Fibroblast of peridontal ligament (primary cell): ENCODE measurements around the gene SPSB4.

Experiments used
- DNase-seq: peaks from one replicate; pipeline ENCODE4 v3.0.0-alpha.2; 2010; ENCODE audit errors: extremely low read depth

SPSB4 gene

DNA sequence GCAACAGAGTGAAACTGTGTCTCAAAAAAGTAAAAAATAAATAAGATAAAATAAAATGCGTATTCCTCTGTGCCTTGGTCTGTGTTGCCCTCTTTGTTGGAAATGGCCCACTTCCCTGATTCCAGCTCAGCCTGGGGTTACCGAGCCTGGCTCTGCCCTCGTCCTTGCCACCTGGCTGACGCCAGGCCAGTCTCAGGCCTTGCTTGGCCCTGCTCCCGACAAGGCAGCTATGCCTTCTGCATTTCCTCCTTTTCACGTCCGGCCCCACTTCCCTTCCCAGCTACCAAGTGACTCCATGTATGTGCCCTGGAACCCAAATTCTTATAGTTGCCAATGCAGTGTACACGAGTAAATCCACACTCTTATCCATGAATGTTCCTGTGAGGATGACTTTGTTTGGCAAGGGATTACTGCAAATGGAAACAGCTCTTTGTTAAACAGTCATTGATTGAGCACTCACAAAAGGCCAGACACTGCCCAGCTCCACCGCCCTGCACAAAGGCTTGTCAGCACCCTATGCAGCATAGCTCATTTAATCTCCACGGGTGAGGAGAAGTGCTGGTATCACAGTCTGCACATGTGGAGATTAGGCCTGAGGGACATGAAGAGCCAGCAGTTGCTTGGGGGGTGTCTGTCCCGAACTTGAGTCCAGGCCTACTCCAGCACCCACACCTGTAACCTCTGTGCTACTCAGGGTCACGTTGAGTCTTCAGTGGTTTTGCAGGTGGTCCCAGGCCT lies 25.1 kb downstream of the SPSB4 start:
- no peak for DNase-seq

DNA sequence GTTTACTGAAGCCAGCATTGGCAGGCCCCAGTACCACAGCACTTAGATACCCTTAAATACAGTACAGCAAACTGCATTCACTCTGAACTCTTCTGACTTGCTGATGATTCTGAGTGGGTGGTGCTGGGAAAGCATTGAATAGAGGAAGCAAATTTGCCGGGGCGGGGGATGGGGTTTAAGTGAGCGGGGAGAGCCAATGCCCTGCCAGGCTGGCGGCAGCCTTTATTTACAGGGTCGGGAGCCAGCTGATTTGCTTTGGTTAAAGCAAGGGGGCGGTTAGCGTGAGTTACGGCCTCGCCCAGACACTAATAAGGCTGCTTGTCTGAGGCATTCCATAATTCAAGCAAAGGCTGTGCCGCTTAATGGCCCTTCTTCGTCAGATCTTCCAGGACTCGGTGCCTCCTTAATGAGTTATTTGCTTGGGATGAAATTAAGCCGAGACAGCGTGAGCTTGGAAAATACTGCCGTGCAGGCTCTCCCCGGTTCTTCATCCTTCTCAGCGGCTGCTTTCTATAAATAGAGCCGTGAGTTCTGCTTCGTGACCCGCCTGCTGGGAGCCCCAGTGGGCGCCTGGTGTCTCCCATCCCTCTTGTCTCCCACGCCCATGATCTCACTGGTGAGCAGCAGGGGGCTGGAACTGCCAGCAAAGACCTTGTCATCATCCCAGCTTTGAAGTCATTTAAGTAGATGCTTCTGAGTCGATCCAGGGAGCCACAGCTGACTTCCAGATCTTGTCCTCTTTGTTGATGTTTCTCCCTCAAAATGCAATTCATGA lies 25.8 kb downstream of the SPSB4 start:
- DNase-seq, result peak; percentile 21

DNA sequence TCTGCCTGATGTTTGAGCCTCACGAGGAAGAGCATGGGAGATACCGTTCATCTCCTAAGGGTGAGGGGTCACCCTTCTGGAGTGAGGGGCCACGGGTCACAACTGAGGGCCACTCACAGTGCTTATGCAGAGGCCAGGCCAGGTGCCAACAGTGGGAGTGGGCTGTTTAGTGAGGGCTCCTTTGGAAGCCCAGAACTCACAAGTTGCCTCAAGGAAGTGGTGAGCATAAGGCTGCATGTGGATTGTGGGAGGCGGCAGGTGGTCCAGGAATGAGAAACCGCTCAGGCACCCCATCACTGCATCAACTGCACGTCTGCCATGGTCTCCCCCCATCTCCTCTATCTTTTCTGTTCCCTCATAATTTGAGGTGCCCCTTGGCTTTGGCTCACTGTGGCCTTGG lies 26.5 kb downstream of the SPSB4 start:
- DNase-seq, result no peak

DNA sequence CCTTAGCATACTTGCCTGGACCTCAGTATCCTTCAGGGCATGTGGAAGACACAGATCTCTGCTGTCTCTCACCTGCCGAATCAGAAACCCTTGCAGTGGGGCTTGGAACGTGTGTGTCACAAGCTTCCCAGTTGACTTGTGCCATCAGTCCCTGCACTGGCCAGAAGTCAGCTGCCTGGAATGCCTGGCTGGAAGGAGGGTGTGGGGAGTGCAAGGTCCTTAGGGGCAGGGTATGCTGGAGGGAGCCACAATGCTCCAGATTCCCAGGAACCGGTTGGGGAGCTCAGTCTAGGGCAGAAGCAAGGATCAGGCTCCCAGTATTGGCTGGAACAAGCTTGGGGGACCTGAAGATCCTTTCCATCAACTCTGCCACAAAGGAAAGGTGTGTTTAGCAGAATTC lies 27.1 kb downstream of the SPSB4 start:
- no peak for DNase-seq

DNA sequence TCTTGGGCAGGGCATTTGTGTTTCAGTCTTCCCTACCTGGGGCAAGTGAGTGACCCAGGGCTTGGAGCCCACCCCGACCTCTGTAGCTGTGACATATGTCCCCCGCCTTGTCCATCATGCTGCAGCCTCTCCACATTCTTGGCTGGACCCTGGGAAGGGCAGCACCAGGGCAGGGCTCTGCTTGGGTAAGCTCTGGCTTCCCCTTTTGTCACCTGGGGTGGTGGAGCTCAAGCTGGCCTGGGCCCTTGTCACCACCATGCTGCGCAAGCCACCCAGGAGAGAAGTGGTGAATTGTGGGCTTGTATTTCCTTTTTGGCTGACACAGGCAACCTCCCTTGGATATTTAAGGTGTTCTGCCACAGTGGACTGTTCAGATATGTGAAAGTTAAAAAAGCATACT lies 29.3 kb downstream of the SPSB4 start:
- DNase-seq, result no peak

DNA sequence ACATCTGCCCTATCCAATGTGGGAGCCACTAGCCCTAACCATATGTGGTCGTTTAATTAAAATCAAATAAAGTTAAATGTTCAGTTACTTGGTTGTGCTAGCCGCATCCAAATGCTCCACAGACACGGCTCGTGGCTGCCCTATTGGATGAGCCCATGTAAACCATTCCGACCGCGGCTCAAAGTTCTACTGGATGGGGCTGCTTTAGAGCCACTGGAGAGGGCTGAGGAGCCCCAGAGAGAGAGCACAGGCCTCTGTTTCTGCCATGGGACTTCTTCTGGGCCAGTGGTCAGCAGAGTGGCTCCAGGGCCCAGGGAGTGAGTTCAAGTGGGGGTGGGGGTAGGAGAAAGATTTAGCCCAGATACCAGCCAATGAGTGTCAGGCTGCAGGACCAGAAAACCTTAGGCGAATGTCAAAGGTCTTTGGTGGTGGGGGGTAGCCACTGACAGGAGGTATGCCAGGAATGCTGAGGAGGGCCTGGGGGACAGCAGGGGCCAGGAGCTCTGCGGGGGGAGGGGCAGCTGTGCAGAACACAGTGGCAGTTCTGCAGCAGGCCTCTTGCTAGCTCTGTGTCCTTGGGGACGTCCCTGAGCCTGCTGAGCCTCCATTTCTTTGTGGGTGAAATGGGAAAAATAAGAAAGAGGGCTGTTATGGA lies 30.1 kb downstream of the SPSB4 start:
- DNase-seq, result no peak

DNA sequence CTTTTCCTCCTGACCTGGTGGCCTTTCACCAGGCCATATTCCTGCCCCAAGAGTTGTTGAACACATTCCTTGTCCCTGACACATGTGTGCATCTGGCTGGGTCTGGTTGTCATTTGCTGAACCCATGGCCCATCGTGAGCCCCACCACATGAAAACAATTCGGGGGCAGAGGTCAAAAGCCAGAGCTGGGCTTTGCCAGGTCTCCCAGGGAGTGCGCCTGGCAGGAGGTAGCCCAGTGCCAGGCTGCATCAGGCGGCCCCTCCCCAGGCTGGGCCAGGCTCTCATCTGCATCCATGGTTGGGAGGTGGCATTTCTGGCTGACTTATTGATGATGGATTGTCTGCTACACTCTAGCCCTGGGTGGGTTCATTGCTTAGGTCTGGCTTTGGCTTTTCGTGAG lies 30.9 kb downstream of the SPSB4 start:
- DNase-seq, result no peak

DNA sequence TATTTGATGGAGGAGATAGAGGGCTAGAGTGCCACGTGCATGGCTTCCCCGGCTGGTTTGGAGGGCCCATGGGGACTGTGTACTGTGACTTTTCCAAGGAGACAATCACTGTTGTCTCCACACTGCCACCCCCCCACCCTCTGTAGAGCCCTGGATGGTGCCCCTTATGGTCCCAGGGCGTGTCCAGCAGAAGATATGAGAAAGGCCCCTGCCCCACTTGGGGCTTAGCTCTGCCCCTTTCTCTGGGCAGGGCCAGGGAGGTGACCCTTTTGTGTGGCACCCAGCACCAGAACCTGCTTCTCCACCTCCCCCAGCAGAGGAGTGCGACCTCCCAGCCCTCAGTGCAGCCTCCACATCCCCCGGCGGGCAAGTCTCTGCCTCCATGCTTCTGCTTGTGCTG lies 32.1 kb downstream of the SPSB4 start:
- DNase-seq, result no peak

DNA sequence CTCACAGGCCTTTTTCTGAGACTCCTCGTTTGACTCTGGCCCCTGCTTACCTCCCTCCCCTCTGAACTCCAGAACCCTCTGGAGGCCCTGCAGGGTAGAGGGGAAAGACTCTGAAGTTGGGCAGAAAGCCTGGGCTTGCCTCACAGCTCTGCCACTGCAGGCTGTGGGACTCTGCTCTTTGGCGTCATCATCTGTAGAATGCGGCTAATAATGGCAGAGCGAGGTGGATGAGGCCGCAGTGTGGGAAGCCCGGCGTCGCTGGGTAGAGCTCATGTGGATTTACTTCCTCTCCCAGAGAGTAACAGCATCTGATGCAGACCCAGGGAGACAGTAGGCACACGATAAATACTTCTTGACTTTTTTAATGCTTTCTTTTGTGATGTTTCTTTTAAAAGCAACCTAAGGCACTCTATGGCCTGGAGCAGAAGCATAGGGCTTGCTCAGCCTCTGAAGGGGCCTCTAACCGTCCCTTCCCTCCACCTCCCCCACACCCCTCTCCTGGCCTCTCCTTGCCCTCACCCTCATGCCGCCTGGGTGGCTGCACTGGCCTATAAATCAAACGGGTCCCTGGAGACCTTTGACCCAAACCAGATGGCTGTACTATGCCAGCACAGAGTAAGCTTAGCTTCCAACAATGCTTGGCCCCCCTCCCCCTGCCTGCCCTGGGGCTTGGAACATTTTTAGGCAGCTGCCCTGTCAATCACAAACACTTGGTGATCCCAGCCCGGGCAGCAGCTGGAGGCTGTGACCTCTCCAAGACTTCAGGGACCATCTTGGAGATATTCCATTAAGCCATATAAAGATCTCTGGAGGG lies 32.9 kb downstream of the SPSB4 start:
- DNase-seq, result no peak

DNA sequence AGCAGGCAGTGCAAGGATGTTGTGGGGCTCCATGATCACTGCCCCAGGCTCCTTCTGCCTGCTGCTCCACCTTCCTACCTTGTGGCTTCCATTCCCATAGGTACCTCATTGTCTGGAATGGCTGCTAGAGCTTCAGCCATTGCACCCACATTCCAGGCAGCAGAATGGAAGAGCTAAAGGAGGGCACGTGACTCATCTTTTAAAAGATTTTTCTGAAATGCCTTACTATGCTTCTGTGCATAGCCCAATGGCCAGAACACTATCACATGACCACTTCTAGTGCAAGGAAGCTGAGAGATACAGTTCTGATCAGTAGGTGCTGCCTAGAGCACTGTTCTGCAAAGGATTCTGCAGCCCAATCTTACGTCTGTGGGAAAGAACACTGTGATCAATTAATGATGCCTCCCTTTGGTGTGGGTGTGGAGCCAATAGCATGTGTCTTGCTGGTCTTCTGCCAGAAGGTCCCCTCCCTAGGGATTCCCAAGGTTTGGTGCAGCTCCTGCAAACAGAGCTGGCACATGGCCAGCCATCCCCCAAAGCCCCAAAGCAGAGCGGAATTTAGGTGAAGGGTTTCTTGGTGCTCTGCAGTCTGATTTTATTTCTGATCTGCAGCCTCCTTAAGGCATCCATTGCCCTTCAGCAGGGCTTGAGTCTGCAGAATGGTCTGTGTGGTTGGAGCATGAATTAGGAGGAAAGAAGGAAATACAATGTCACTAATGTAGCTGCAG lies 34.4 kb downstream of the SPSB4 start:
- DNase-seq, result no peak

DNA sequence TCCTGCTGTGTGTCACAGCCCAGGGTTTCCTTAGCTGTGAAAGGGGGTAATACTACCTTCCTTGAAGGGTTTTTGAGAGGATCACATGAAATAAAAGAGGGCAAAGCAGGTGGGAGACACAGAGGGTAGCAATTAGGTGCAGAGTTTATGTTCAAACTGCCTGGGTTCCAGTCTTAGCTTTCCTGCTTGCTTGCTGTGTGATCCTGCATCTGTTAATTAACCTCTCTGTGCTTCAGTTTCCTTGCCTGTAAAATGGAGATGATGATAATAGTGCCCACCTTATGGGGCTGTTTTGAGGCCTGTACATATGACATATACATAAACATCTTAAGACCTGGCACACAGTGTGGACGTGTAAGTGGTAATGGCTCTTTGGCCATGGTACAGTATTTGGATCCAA lies 35.0 kb downstream of the SPSB4 start:
- no peak for DNase-seq

DNA sequence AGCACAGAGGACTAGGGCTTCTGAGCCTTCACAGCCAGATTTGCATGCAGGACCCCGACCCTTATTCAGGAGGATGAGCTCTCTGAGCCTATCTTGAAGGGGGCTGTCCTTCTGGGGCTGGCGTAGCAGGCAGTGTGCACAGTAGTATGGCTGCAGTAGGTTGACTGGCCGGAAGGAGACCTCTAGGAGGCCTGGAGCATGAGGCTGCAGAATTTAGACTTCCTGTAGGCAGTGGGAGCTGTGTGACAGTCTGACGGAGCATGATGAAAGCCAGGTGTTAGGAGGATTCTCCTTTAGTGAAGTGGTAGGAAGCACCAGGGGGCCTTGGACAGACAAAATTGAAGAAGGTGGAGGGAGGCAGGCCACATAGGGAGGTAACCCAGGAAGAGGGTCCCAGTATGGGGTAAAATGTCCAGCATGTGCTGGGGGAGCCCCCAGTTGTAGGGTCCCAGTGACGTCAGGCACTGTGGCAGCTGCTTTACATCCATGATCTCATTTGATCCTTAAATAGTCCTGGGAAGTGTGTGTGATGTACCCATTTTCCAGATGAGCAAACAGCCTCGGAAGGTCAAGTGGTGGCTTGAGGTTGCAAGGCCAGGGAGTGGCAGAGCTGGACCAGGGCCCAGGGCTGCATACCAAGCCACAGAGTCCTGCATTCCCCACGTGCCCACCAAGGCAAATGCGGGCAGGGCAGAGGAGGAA lies 36.1 kb downstream of the SPSB4 start:
- DNase-seq, result no peak

DNA sequence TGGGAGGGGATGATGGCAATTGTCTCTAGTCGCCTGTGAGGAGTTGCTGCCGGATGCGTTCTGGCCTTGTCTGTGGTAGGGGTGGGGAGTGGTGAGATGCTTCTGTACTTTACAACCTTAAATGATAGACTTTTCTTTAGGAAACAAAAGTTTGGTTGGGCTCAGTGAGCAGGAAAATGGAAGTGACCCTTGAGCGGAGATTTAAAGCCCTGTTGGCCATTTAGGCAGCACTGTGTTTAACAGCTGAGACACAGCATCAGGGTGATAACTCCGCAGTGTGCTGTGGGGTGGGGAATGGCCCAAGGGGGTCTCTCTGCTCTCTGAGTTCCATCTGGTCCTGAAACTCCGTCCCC lies 36.6 kb downstream of the SPSB4 start:
- no peak for DNase-seq

DNA sequence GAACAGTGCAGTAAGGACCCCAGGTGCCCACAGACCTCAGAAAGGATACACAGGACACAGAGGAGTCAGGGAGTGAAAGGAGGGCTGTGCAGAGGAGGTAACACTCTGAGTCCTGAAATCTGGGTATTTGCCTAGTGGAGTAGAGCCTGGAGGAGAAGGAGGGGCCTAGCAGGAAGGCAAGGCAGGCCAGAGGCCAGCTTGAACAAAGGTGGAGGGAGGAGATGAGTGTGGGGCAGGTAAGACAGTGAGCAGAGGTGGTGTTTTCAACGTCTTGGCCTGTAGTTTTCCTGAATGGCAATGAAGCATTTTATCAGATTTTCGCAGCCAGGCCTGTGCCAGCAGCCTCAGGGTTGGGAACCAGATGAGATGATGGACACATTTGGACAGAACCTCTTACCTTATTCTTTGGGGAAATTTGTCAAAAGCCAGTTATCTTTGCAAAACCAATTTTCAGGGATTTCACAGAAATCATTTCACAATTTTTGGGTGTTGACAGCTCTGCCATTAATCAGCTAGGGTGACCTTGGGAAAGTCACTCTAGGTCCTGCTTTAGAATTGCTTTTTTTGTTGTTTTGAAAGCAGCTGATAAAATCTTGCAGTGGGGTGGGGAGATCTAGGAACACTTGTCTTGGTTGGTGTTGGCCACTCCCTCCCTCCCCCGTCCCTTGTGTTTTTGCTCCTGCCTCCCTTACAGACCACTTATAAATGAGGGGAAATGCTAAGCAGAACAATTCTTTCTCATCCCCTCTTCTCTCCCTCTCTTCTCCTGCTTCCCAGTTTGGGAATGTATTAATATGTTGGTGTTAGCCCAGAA lies 38.4 kb downstream of the SPSB4 start:
- no peak for DNase-seq

DNA sequence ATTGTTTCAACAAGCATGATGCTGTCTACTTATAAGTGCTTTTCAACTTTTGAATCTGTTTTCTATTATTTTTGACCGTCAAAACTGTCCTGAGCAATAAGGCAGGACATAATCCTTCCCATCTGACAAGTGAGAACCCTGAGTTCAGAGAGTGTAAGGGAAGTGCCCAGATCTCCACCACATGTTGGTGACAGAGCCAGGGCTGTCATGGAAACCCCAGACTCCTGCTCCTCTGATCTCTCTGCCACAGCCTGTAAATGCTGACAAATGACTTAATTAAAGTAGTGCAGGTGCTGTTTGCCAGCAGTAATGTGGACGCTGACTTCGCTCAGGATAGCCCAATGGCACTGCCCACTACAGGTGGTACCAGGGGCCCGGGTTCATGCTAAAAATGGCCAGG lies 40.3 kb downstream of the SPSB4 start:
- no peak for DNase-seq

DNA sequence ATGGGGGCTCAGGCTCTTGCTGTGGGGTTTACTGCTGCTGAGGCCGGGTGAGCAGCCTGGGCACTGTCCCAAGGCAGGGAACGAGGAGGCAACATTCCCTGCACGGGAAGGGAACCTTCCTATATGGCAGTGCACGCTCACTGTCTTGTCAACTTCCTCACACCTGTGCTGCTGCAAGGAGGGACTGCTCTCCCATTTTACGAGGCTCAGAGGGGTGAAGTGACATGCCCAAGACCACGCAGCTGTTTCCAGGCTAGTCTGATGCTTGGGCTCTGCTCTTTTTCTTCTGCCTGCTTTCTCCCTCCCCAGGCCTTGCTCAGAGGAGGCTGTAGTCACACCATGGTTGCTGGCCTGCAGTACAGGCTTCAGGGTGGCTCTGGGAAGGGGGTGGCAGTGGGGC lies 41.5 kb downstream of the SPSB4 start:
- DNase-seq, result no peak

DNA sequence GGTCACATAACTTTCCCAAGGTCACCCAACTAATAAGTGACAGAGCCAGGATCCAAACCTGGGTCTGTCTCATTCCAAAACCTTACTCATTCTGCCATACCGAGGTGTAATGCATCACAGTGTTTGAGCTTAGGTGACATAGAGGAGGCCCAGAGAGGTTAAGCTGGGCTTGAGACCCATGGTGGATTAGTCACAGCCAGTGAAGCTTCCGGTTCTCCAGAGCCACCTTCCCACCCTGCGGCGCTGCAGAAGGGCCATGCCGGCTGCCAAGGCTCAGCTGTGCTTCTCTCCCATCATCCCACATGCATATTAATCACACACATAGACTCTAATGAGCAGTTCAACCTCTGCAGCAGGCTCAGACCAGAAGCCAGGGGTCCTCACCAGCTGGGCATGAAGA lies 42.2 kb downstream of the SPSB4 start:
- DNase-seq, result no peak

DNA sequence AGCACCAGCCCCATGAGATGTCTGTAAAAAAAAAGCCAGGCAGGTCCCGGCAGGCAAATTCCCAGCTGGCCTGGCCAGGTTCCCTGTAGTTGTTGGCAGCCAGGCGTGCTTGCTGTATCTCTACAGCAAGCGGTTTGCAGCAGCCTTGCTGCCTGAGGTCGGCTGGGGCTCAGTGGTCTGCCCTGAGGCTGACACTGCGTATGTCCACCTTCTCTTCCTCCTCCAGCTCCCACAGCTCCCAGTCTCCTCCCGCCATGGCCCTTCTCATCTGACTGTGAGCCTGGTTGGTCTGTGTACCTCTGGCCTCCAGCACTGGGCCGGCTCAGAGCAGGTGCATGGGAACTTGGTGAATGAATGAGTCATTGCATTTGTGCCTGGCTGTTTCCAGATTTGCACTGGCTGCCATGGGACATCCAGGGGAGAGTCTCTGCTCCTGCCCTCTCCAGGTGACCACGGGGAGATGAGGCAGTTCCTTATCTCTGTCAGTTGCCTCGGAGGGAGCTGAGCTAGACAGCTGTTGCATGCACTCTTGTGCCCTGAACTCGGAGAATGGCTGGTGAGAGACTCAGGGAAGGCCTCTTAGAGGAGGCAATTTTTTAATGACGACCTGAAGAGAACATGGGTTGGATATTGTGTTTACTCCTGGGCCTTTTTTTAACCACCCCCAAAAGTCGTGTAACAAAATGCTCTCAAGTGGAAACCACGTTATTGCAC lies 43.0 kb downstream of the SPSB4 start:
- DNase-seq, result no peak

DNA sequence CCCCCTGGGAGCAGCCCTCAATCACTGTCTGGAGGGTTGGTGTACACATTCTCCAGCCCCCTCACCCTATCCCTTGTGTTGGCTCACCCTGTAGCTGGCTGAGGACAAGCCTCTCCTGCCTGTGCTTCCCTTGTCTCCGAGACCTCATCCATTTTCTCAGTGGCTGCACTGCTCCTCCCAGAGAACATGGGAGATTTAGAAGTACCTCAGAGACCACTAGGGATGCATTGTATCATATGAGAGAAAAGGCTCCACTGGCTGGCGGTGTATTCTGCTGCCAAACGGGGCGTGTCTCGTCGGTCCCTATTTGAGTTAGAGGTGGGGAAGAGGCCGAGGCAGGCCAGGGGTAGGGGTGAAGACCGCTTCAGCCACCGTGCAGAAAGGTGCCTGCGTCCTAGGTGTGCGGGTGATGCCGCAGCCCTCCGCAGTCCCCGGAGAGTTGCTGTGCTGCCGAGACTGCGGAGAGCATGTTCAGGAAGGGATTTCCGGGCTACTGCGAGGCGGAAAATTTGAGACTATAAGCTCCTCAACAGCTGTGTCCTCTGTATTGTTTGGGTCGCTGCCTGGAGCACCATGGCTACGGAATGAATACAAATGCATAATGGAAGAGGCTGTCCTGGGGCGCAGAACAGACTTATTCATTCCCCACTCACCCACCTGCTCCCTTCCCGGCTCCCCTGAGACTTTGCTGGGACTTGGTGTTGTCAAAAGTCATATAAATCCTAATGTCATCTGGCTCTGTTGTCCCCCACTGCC lies 43.8 kb downstream of the SPSB4 start:
- peak; percentile 25 for DNase-seq
